HUES64 (cell line): ENCODE measurements around the gene CUBN.

Source experiments
- H3K27ac ChIP-seq: 2 replicates; pipeline ENCODE4 v1.7.0; 2013; ENCODE audit warnings: low read depth, low read length, inconsistent platforms
- H3K27me3 ChIP-seq: 2 replicates; pipeline ENCODE4 v1.6.1; 2013; ENCODE audit warnings: mild to moderate bottlenecking, low read length; ENCODE audit not compliant: insufficient read depth
- H3K36me3 ChIP-seq: 2 replicates; pipeline ENCODE4 v1.6.1; 2013; ENCODE audit warnings: mild to moderate bottlenecking, low read length; ENCODE audit not compliant: insufficient read depth
- H3K4me1 ChIP-seq: 2 replicates; pipeline ENCODE4 v1.6.1; 2013; ENCODE audit warnings: mild to moderate bottlenecking, low read length, moderate library complexity; ENCODE audit not compliant: insufficient read depth
- H3K4me3 ChIP-seq: 2 replicates; pipeline ENCODE4 v1.5.1; 2013; ENCODE audit warnings: mild to moderate bottlenecking, low read length, moderate library complexity
- H3K9ac ChIP-seq: 2 replicates; pipeline ENCODE4 v1.6.1; 2013; ENCODE audit warnings: mild to moderate bottlenecking, low read depth, low read length
- H3K9me3 ChIP-seq: 2 replicates; pipeline ENCODE4 v1.6.1; 2013; ENCODE audit warnings: low read depth, low read length; ENCODE audit not compliant: insufficient read depth
- WGBS: fragments of 150-250, 120-280 bp; methylation state at CpG from one replicate; pipeline ENCODE4 v1.1.7; 2013; ENCODE audit warnings: missing lambda C conversion rate; 5-methylcytosine and 5-hydroxymethylcytosine counted together

CUBN gene

GRCh38 chr10:17067376-17068264 lies 62.0 kb downstream of the CUBN start:
- no peak overlapping the region for H3K4me3 ChIP-seq

GRCh38 chr10:17066807-17067206 lies 62.8 kb downstream of the CUBN start:
- no peaks in the 10 kb centered on the region for H3K27me3 ChIP-seq
- 93% methylated on average over 3 of the region's 3 CpGs for WGBS
- H3K9ac ChIP-seq = no peak overlapping the region
- no peak overlapping the region for H3K27ac ChIP-seq
- H3K4me1 ChIP-seq = peaks cover 24% of the 10 kb centered on the region; the same call in 1 of the 2 replicates
- H3K9me3 ChIP-seq = 0 out of 2 replicates have a peak, but pooled peaks cover 4% of the 10 kb centered on the region
- H3K4me3 ChIP-seq = no peak overlapping the region
- H3K36me3 ChIP-seq = no peaks in the 10 kb centered on the region

More at GRCh38 chr10:17067376-17068264, 62.0 kb downstream of the CUBN start:
- Histone ChIP-seq H3K9ac (no peak overlapping the region), H3K27me3 (no peaks in the 10 kb centered on the region), H3K36me3 (no peaks in the 10 kb centered on the region), H3K9me3 (0 out of 2 replicates have a peak, but pooled peaks cover 4% of the 10 kb centered on the region), H3K4me1 (peaks cover 15% of the 10 kb centered on the region; the same call in 1 of the 2 replicates), H3K27ac (no peak overlapping the region)
- 91% methylated on average over 9 of the region's 9 CpGs for WGBS

- no CpG with 5 or more reads among the region's 1 CpG for WGBS
- Histone ChIP-seq H3K9ac (no peak overlapping the region), H3K9me3 (0 out of 2 replicates have a peak, but pooled peaks cover 4% of the 10 kb centered on the region), H3K36me3 (no peaks in the 10 kb centered on the region), H3K4me3 (no peak overlapping the region), H3K27ac (no peak overlapping the region), H3K27me3 (no peaks in the 10 kb centered on the region), H3K4me1 (peaks cover 24% of the 10 kb centered on the region; the same call in 1 of the 2 replicates)
Observed at GRCh38 chr10:17066000-17066399, 63.6 kb downstream of the CUBN start.

- no peaks in the 10 kb centered on the region for H3K27me3 ChIP-seq
- no peak overlapping the region for H3K9ac ChIP-seq
- peaks cover 24% of the 10 kb centered on the region; the same call in 1 of the 2 replicates for H3K4me1 ChIP-seq
- H3K9me3 ChIP-seq = 0 out of 2 replicates have a peak, but pooled peaks cover 4% of the 10 kb centered on the region
- no peaks in the 10 kb centered on the region for H3K36me3 ChIP-seq
- 92% methylated on average over 6 of the region's 6 CpGs for WGBS
- no peak overlapping the region for H3K27ac ChIP-seq
- H3K4me3 ChIP-seq = no peak overlapping the region
Observed at GRCh38 chr10:17065273-17065672, 64.3 kb downstream of the CUBN start.

DNA sequence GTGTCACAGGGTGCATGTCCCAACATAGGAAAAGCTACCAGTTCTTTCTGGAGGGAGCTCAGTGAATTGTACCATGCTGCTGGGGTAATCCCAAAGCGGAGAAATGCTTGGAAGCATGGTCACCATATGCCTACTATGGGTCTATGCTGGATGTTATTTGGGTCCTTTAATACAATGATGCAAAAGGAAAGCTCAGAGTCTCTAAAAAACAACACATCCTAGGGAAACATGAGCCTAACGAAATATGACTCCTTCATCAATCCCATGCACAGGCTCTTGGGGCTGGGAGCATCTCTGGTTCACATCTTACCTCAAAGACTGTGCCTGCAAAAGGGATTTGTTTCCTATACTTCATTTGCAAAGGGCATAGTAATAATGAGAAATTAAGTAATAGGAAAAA lies 65.2 kb downstream of the CUBN start:
- Histone ChIP-seq H3K4me3 (no peak overlapping the region), H3K36me3 (no peaks in the 10 kb centered on the region), H3K27ac (no peak overlapping the region), H3K9me3 (0 out of 2 replicates have a peak, but pooled peaks cover 4% of the 10 kb centered on the region), H3K4me1 (peaks cover 24% of the 10 kb centered on the region; the same call in 1 of the 2 replicates), H3K27me3 (no peaks in the 10 kb centered on the region), H3K9ac (no peak overlapping the region)
- 95% methylated on average over 2 of the region's 2 CpGs for WGBS

DNA sequence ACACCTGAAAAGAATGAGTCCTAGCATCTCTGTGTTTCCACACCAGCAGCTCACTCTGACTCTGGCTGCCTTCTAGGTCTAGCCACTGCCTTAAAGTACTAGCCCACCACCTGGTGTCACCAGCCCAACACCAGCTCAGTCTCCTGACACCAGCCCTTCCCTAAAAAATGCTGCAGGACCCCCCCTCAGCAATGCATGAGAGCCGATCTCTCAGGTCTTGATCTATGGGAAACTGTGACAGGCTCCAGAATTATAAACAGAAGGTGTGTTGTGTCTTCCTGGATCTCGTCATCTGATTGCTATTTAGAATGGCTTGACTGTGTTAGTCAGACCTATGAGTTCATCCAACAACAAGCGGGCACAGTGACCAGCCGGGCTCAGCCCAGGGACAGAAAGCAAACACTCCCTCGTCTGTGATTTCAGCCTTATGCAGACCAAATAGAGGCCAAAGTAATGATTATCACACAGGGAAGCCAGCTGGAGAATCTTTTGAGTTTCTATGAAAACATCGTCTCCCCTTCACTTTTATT lies 66.6 kb downstream of the CUBN start:
- no peak overlapping the region for H3K27ac ChIP-seq

GRCh38 chr10:17062493-17062892 lies 67.1 kb downstream of the CUBN start:
- WGBS = 77% methylated on average over 2 of the region's 2 CpGs
- H3K9me3 ChIP-seq = no peaks in the 10 kb centered on the region
- H3K4me3 ChIP-seq = no peak overlapping the region
- H3K4me1 ChIP-seq = peaks cover 24% of the 10 kb centered on the region; the same call in 1 of the 2 replicates
- peak overlapping the region; percentile 19; the same call in 1 of the 2 replicates for H3K9ac ChIP-seq
- no peaks in the 10 kb centered on the region for H3K36me3 ChIP-seq
- no peaks in the 10 kb centered on the region for H3K27me3 ChIP-seq
- H3K27ac ChIP-seq = no peak overlapping the region

More for the DNA sequence above, 66.6 kb downstream of the CUBN start:
- Histone ChIP-seq H3K36me3 (no peaks in the 10 kb centered on the region), H3K4me1 (peaks cover 24% of the 10 kb centered on the region; the same call in 1 of the 2 replicates), H3K9ac (peak overlapping the region; percentile 19; the same call in 1 of the 2 replicates), H3K27me3 (no peaks in the 10 kb centered on the region), H3K4me3 (no peak overlapping the region), H3K9me3 (no peaks in the 10 kb centered on the region)
- 85% methylated on average over 6 of the region's 6 CpGs for WGBS

DNA sequence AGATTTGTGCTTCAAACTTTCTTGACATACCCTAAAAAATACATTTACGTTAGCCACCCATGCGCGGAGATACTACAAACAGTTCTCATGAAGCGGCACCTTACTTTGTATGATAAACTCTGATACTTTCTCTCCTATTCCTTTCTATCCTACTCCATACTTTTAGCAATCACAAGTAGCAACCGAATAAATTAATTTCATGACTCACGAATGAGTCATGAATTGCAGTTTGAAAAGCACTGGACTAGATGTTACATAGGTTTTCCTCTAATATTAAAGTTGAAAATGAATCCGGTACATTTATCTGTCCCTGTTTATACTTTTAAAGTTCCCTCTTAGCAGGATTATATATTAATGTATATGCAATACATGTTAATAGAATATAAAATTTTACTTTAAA lies 67.6 kb downstream of the CUBN start:
- H3K9ac ChIP-seq = no peak overlapping the region
- no peak overlapping the region for H3K4me3 ChIP-seq

DNA sequence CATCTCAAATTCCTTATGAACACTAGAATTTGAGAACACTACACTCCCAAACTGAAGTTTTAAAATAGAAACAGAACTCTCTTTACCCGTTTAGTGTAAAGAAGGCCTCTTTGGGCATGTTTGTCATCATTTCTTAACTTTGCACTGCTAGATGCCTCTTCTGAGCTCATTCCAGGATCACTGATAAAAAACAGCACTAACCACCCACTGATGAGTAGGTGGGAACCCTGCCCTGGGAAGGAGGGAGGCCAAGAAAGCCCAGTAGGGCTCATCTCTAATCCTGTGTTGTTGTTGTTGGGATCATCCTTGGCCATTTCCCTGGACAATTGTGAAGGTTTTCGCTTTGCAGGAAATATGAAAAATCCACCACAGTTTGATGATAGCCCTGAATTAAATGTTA lies 68.2 kb downstream of the CUBN start:
- no peak overlapping the region for H3K4me3 ChIP-seq
- peaks cover 24% of the 10 kb centered on the region; the same call in 1 of the 2 replicates for H3K4me1 ChIP-seq
- H3K36me3 ChIP-seq = no peaks in the 10 kb centered on the region
- WGBS = 93% methylated on average over 2 of the region's 2 CpGs
- H3K27ac ChIP-seq = no peak overlapping the region
- no peak overlapping the region for H3K9ac ChIP-seq
- no peaks in the 10 kb centered on the region for H3K27me3 ChIP-seq
- H3K9me3 ChIP-seq = no peaks in the 10 kb centered on the region

More for the DNA sequence above, 67.6 kb downstream of the CUBN start:
- peaks cover 24% of the 10 kb centered on the region; the same call in 1 of the 2 replicates for H3K4me1 ChIP-seq
- no peaks in the 10 kb centered on the region for H3K9me3 ChIP-seq
- no peak overlapping the region for H3K27ac ChIP-seq
- no peaks in the 10 kb centered on the region for H3K36me3 ChIP-seq
- WGBS = 93% methylated on average over 6 of the region's 7 CpGs
- no peaks in the 10 kb centered on the region for H3K27me3 ChIP-seq

DNA sequence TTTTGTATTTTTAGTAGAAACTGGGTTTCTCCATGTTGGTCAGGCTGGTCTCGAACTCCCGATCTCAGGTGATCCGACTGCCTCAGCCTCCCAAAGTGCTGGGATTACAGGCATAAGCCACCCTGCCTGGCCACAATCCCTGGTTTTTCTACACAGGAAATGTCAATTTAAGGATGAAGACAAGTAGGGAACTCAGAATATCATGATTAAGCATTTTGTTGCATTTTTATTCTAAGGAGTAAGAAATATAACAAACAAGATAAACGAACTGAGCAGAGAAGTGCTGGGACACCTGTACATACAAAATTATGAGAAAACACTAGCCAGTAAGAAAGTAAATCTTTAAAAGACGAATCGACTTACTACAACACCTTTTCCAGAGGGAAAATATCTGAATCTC lies 69.3 kb downstream of the CUBN start:
- Histone ChIP-seq H3K9me3 (no peaks in the 10 kb centered on the region), H3K4me3 (no peak overlapping the region), H3K27ac (no peak overlapping the region), H3K36me3 (no peaks in the 10 kb centered on the region), H3K9ac (no peak overlapping the region), H3K27me3 (no peaks in the 10 kb centered on the region), H3K4me1 (peaks cover 24% of the 10 kb centered on the region; the same call in 1 of the 2 replicates)
- WGBS = 85% methylated on average over 6 of the region's 6 CpGs

DNA sequence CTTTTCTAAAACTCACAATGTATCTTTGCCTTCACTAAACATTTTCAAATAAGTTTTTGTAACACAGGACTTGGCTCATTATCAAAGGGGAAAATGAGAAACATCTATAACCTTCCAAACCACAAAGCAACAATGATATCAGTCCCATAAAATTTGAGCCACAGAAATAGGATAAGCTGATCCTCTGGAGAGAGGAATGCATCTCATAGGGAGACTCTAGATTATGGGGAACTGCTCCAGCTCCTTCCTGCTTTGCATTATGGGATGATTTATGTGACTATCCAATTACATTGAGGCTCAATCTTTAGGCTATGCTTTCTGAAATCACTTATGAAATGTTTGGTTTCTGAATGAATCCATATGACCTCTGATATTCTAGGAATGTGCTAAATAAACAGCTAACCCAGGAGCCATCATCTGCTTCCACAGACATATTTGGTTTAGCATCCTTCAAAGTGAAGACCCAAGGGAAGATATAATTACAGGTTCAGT lies 70.4 kb downstream of the CUBN start:
- Histone ChIP-seq H3K9me3 (no peaks in the 10 kb centered on the region), H3K9ac (no peak overlapping the region)

More for the DNA sequence above, 70.4 kb downstream of the CUBN start:
- no peak overlapping the region for H3K27ac ChIP-seq
- H3K27me3 ChIP-seq = no peaks in the 10 kb centered on the region
- H3K4me1 ChIP-seq = peaks cover 20% of the 10 kb centered on the region; the same call in 1 of the 2 replicates
- no peaks in the 10 kb centered on the region for H3K36me3 ChIP-seq
- H3K4me3 ChIP-seq = no peak overlapping the region
